GM23338 (cell line): ENCODE measurements around the gene TMEM237. TPM values are rescaled to one million over a fixed set of nuclear protein-coding genes. Genes with fewer than 3 reads are reported as not detected.

Source experiments
- EZH2phosphoT487 ChIP-seq: fragments of 200-600 bp; sonication (generic); IDR thresholded peaks from one replicate; pipeline ENCODE4 v1.8.1; 2018; ENCODE audit warnings: antibody characterized with exemption; ENCODE audit not compliant: unreplicated experiment
- NANOG ChIP-seq: IDR thresholded peaks from 2 replicates; pipeline ENCODE4 v1.6.1; 2016; ENCODE audit warnings: antibody characterized with exemption, borderline replicate concordance
- polyA plus RNA-seq: library from polyadenylated mRNA; unstranded; fragments of >200 nt; fragmentation: Nextera tagmentation; extraction: Ambion mirVana; gene quantifications from 2 replicates; pipeline ENCODE4 v1.2.1, GENCODE V29; 2016
- total RNA-seq: library from RNA; depleted of rRNA; stranded (reverse); fragments of >200 nt; shearing (Covaris generic); gene quantifications from 2 replicates; pipeline ENCODE4 v1.2.3, GENCODE V29; 2014
- TF ChIP-seq, protein P1 (sequence below): fragments of 250-450 bp; sonication (Bioruptor Pico); IDR thresholded peaks from 2 replicates; pipeline ENCODE4 v1.5.0; 2020; ENCODE audit warnings: mild to moderate bottlenecking, moderate library complexity
- TF ChIP-seq, protein P2 (sequence below): IDR thresholded peaks from 2 replicates; pipeline ENCODE4 v1.6.1; 2016; ENCODE audit warnings: antibody characterized with exemption
- TF ChIP-seq, protein P3 (sequence below), 2 experiments: fragments of 200-600 bp in 1 of 2; sonication (generic) in 1 of 2; conservative IDR thresholded peaks; 2 replicates each; pipeline versions ENCODE4 v1.5.1 to v1.6.1; 2016 to 2017; ENCODE audit warnings: antibody characterized with exemption in 2 of 2, low read depth in 2 of 2, mild to moderate bottlenecking in 2 of 2, moderate library complexity in 1 of 2
- TF ChIP-seq, protein P4 (sequence below): IDR thresholded peaks from one replicate; pipeline ENCODE4 v1.6.1; 2018; ENCODE audit warnings: antibody characterized with exemption; ENCODE audit not compliant: unreplicated experiment

The TMEM237 gene
- total and polyA plus RNA-seq, 2 experiments from 2014 or later, result 42.0 to 48.9 TPM

DNA sequence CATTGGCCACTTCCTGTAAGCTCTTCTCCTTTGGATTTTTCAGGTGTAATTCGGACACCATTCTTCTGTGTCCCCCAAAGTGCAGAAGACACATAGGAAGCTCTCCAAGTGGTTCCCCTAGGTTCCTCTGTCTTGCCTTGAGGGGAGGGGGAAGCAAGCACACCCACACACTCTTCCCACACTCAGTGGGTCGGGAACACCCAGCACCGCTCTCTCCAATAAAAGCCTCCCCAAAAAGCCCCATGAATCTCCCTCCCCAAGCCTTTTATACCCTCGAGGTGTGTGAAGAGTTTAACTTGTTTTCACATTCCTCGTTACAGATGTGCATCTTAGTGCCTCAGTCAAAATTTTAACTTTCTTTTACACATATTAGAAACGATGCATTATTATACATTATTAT is 9.9 kb upstream of the TMEM237 start (continued):
- TF ChIP-seq, protein P1, sequence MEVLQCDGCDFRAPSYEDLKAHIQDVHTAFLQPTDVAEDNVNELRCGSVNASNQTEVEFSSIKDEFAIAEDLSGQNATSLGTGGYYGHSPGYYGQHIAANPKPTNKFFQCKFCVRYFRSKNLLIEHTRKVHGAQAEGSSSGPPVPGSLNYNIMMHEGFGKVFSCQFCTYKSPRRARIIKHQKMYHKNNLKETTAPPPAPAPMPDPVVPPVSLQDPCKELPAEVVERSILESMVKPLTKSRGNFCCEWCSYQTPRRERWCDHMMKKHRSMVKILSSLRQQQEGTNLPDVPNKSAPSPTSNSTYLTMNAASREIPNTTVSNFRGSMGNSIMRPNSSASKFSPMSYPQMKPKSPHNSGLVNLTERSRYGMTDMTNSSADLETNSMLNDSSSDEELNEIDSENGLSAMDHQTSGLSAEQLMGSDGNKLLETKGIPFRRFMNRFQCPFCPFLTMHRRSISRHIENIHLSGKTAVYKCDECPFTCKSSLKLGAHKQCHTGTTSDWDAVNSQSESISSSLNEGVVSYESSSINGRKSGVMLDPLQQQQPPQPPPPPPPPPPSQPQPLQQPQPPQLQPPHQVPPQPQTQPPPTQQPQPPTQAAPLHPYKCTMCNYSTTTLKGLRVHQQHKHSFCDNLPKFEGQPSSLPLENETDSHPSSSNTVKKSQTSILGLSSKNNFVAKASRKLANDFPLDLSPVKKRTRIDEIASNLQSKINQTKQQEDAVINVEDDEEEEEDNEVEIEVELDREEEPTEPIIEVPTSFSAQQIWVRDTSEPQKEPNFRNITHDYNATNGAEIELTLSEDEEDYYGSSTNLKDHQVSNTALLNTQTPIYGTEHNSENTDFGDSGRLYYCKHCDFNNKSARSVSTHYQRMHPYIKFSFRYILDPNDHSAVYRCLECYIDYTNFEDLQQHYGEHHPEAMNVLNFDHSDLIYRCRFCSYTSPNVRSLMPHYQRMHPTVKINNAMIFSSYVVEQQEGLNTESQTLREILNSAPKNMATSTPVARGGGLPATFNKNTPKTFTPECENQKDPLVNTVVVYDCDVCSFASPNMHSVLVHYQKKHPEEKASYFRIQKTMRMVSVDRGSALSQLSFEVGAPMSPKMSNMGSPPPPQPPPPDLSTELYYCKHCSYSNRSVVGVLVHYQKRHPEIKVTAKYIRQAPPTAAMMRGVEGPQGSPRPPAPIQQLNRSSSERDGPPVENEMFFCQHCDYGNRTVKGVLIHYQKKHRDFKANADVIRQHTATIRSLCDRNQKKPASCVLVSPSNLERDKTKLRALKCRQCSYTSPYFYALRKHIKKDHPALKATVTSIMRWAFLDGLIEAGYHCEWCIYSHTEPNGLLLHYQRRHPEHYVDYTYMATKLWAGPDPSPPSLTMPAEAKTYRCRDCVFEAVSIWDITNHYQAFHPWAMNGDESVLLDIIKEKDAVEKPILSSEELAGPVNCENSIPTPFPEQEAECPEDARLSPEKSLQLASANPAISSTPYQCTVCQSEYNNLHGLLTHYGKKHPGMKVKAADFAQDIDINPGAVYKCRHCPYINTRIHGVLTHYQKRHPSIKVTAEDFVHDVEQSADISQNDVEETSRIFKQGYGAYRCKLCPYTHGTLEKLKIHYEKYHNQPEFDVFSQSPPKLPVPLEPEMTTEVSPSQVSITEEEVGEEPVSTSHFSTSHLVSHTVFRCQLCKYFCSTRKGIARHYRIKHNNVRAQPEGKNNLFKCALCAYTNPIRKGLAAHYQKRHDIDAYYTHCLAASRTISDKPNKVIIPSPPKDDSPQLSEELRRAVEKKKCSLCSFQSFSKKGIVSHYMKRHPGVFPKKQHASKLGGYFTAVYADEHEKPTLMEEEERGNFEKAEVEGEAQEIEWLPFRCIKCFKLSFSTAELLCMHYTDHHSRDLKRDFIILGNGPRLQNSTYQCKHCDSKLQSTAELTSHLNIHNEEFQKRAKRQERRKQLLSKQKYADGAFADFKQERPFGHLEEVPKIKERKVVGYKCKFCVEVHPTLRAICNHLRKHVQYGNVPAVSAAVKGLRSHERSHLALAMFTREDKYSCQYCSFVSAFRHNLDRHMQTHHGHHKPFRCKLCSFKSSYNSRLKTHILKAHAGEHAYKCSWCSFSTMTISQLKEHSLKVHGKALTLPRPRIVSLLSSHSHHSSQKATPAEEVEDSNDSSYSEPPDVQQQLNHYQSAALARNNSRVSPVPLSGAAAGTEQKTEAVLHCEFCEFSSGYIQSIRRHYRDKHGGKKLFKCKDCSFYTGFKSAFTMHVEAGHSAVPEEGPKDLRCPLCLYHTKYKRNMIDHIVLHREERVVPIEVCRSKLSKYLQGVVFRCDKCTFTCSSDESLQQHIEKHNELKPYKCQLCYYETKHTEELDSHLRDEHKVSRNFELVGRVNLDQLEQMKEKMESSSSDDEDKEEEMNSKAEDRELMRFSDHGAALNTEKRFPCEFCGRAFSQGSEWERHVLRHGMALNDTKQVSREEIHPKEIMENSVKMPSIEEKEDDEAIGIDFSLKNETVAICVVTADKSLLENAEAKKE (CRISPR knock-in tag), result no peak
- no peak for TF ChIP-seq EZH2phosphoT487
- TF ChIP-seq NANOG, result no peak
- TF ChIP-seq, protein P2, sequence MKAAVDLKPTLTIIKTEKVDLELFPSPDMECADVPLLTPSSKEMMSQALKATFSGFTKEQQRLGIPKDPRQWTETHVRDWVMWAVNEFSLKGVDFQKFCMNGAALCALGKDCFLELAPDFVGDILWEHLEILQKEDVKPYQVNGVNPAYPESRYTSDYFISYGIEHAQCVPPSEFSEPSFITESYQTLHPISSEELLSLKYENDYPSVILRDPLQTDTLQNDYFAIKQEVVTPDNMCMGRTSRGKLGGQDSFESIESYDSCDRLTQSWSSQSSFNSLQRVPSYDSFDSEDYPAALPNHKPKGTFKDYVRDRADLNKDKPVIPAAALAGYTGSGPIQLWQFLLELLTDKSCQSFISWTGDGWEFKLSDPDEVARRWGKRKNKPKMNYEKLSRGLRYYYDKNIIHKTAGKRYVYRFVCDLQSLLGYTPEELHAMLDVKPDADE, result no peak
- TF ChIP-seq, protein P3, sequence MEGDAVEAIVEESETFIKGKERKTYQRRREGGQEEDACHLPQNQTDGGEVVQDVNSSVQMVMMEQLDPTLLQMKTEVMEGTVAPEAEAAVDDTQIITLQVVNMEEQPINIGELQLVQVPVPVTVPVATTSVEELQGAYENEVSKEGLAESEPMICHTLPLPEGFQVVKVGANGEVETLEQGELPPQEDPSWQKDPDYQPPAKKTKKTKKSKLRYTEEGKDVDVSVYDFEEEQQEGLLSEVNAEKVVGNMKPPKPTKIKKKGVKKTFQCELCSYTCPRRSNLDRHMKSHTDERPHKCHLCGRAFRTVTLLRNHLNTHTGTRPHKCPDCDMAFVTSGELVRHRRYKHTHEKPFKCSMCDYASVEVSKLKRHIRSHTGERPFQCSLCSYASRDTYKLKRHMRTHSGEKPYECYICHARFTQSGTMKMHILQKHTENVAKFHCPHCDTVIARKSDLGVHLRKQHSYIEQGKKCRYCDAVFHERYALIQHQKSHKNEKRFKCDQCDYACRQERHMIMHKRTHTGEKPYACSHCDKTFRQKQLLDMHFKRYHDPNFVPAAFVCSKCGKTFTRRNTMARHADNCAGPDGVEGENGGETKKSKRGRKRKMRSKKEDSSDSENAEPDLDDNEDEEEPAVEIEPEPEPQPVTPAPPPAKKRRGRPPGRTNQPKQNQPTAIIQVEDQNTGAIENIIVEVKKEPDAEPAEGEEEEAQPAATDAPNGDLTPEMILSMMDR (conservative IDR thresholded peaks at IDR 0.05; ENCODE audit: low read depth in 2 of 2), result no peak
- TF ChIP-seq, protein P4, sequence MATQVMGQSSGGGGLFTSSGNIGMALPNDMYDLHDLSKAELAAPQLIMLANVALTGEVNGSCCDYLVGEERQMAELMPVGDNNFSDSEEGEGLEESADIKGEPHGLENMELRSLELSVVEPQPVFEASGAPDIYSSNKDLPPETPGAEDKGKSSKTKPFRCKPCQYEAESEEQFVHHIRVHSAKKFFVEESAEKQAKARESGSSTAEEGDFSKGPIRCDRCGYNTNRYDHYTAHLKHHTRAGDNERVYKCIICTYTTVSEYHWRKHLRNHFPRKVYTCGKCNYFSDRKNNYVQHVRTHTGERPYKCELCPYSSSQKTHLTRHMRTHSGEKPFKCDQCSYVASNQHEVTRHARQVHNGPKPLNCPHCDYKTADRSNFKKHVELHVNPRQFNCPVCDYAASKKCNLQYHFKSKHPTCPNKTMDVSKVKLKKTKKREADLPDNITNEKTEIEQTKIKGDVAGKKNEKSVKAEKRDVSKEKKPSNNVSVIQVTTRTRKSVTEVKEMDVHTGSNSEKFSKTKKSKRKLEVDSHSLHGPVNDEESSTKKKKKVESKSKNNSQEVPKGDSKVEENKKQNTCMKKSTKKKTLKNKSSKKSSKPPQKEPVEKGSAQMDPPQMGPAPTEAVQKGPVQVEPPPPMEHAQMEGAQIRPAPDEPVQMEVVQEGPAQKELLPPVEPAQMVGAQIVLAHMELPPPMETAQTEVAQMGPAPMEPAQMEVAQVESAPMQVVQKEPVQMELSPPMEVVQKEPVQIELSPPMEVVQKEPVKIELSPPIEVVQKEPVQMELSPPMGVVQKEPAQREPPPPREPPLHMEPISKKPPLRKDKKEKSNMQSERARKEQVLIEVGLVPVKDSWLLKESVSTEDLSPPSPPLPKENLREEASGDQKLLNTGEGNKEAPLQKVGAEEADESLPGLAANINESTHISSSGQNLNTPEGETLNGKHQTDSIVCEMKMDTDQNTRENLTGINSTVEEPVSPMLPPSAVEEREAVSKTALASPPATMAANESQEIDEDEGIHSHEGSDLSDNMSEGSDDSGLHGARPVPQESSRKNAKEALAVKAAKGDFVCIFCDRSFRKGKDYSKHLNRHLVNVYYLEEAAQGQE, result no peak
